ELR (cell line): ENCODE data around the gene TDRKH.
"Not testable (repeated sequence)": the region's sequence is repeated elsewhere in the genome, so short reads cannot be mapped to it uniquely, and the experiment has no call there.

ENCODE experiments used
- DNase-seq: peaks from one replicate; pipeline ENCODE4 v3.0.0-alpha.2; 2015; ENCODE audit warnings: low read depth

TDRKH gene

DNA sequence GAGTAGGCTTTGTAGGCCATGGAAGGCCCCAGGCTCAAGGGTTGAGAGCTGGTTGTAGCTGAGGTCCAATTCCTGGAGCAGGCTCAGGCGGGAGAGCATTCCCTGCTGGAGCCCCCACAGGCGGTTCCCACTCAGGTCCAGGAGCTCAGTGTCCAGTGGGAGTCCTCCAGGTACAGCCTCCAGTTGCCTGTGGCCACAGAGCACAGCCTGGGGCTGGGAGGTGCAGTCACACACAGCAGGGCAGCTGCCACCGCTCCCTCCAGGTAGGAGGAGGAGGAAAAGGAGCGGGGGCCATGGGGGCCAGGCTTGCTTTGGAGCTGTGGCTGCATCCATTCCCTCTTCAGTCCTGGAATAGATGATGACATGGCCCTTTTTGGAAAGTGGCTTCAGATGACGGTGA lies 12.1 kb upstream of the TDRKH start:
- DNase-seq = no peak

DNA sequence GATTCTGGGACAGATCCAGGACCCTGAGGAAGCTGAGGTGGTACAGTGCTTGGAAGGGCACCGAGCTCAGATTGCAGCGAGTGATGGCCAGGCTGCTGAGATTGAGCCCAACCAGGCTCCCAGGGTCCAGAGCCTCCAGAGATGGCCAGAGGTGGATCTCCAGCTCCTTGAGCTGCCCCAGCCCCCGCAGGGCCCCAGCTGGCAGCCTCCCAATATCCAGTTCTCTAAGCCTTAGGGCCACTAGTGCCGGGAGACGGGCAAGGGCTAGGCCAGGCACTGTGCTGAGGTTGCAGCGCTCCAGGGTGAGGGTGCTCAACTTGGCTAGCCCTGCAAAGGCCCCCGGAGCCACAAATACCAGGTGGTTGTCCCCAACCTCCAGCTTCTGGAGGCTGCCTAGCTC lies 11.5 kb upstream of the TDRKH start:
- DNase-seq = no peak

DNA sequence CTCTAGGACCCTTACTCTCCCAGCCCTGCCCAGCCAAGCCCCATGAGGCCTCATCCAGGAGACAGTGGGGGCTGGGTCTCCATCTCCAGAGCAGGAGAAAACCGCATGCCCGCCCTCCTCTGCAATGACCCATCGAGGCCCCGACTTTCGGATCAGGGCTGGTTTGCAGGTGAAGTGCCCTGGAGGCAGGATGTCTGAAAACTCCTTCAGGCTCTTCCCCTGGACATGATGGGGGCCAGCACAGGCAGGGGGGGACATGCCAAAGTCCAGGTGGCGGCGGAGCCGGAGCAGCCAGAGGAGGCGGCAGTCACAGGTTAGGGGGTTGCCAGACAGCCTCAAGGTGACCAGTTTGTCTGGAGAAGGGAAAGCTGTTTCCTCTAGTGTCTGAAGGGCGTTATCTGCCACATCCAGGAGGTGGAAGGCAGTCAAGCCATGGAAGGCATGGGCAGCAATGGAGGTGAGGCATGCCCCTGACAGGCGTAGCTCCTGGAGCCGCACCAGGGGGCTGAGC lies 11.1 kb upstream of the TDRKH start:
- DNase-seq = no peak

DNA sequence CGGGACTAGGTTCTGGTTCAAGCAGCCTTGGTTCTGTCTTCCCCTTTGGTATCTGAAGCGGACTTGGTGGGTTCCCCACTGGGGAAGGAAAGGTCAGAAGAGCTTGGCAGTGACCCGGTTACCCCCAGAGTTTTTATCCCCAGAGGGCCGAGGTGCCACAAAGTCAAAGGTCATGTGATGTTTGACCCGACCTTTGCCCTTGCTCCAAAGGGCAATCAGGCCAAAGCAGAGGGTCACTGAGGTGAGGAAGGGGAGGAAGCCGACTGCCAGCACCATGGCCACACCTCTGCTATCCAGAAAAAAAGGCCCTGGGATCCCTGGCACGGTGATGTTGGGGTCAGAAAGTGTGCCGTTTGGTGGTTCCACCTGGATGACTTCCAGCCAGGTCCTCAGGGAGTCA lies 10.5 kb upstream of the TDRKH start:
- no peak for DNase-seq

DNA sequence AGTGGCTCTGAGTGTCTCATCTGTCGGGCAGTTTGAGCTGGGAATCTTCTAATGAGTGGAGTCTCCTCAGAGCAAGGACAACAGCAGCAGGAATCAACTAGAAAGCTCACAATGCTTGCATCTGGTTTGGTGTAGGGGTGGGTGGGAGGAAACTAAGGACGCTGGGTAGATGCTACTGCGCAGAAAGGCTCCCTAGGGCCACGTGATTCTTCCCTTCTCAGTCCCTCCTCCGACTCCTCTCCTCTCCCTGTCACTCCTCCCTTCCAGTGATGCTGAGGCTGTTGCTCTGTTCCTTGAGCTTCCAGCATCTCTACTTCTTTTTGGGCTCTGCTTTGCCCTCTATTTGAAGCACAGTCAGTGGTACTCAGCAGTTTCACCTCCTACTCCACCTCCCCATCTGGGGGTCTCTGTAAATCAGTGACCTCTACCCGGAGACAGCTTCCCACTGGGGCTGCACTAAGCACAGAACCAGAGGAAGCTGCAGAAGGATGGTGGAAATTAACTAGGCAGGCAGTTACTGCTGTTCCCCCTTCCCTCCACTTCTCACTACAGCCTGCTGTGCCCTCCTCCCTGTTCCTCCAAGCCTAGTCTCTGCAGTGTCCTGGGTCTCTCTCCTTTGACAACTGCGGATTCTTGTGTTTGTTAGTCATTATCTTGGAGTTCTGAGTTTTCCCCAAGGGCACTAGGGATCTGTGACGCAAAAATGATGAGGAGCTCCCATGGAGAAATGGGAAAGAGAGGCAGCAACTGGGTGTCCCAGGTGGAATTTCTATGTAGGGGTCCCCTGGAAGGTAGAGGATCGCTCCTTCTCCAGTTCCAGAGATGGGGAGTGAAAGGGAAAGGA lies 9.1 kb upstream of the TDRKH start:
- peak; percentile 56 for DNase-seq

DNA sequence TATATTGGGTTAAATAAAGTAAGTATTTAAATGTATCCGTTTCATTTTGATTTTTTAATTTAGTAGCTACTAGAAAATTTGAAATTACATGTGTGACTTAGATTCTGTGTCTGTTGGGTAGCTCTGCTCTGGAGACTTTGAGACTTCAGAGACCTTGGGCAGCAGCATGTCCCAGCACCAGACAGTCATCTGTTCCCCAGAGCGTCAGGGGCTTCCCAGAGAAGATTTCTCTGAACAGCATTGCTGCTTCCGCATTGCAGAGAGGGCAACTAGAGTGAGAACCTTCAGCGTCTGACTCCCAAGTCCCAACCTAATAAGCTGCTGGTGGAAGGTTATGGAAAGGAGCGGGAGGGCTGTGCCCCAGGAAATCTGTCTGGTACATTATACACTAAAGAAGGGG lies 8.3 kb upstream of the TDRKH start:
- DNase-seq = no peak

DNA sequence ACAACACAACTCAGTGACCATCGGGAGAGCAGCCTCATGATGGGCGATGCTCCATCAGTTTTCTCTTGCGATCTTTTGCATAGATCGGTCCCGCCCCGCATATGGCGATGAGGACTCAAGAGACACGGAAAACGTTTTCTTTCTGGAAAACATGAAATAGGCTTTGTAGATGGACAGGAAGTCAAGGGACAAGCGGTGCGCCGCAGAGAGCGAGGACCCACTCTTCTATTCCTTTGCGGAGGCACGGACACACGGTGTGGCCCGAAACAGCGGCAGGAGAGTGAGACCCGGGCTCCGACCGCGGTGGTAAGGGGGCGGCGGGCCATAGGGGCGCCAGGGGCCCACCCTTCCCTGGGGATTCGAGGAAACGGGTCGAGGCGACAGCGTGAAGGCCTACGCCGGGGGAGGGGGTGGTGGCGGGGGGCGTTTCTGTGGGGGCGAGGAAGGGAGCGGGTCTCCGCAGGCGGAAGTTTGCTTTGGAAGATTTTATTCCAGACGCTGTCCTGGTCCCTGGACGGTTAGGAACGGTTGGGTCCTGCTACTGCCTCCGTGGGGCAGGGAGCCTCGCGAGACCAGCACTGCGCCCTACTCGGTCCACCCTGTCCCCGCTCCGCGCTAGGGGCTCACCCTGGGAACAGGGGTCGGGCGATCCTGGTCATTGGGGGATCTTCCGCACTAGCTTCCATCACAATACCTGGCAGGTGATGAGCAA lies 796 bp upstream of the TDRKH start:
- DNase-seq = peak; percentile 58

DNA sequence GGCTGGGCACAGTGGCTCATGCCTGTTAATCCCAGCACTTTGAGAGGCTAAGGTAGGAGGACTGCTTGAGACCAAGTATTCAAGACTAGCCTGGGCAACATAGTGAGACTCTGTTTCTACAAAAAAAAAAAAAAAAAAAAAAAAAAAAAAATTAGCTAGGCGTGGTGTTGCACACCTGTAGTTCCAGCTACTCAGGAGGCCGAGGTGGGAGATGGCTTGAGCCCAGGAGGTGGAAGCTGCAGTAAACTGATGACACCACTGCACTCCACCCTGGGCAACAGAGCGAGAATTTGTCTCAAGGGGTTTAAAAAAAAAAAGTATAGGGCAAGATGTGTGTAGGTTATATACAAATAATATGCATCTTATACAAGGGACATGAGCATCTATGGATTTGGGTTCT lies 2.6 kb downstream of the TDRKH start:
- no peak for DNase-seq

DNA sequence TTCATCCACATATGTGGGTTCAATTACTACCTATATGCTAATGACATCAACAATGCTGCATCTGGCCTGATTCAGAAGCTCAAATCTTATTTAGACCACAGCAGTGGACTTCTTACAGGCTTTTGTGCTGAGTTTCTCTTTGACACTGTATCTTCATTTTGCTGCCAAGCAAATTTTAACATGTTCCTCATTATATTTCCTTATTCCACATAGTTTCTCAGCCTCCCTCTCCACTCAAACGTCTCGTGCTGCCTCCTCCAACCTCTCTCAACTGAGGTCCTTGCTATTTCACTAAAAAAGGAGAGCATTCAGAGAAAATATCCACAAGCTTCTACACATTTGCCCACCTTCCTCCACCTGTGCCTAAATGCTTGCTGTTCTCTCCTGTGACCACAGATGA lies 6.5 kb downstream of the TDRKH start:
- no peak for DNase-seq

DNA sequence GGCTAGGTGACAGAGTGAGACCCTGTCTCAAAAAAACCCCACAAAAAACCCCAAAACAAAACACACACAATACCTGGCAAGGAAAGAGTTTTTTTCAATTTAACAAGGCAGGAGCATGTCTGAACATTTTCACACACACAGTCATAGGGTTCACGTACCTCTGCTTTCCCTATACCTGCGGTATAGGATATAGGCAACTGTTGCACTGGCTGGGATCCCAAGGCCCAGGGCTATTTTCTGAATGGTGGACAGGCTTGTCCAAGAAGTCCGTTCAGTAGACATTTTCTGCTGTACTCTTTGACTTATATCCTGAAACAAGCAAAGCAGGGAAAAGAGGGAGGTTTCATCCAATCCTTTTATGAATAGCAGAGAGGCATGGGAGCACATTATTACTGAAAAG lies 7.6 kb downstream of the TDRKH start:
- no peak for DNase-seq

DNA sequence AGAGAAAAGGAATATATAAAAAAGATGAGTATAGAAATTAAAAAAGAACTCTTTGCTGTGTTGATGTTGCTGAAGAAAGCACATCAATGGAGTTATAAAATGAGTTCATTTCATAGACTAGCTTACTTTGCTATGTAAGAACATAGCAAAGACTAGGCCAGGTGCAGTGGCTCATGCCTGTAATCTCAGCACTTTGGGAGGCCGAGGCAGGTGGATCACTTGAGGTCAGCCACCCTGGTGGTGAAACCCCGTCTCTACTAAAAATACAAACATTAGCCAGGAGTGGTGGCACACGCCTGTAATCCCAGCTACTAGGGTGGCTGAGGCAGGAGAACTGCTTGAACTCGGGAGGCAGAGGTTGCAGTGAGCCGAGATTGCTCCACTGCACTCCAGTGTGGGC lies 8.3 kb downstream of the TDRKH start:
- DNase-seq = not testable (repeated sequence)

DNA sequence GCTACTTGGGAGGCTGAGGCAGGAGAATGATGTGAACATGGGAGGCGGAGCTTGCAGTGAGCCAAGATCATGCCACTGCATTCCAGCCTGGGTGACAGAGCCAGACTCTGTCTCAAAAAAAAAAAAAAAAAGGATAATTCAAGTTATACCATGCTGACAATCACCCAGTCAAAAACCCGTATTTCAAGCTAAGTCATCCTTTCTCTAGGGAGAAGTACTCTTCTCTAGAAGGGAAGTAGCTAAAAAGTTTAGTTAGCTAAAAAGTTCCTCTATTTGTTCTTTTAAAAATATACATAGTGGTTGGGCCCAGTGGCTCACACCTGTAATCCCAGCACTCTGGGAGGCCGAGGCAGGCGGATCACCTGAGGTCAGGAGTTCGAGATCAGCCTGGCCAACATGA lies 9.6 kb downstream of the TDRKH start:
- not testable (repeated sequence) for DNase-seq

DNA sequence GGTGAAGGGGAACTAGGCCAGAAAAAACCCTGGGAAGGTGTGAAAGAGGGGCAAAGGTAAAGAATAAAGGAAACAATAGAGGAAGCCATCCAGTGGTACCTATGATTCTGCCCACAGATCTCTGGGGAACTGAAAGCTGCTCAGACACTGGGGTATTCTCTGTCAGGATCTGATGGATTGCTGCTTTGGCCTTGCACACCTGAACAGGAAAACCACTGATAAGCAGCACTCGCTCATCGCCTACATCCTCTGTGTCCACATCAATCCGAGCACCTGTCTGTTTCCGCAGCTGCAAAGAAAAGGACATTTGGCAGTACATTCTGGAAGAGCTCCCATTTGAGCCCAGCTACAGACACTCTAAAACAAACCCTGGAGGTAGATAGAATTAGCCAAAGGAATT lies 10.4 kb downstream of the TDRKH start:
- DNase-seq = no peak

DNA sequence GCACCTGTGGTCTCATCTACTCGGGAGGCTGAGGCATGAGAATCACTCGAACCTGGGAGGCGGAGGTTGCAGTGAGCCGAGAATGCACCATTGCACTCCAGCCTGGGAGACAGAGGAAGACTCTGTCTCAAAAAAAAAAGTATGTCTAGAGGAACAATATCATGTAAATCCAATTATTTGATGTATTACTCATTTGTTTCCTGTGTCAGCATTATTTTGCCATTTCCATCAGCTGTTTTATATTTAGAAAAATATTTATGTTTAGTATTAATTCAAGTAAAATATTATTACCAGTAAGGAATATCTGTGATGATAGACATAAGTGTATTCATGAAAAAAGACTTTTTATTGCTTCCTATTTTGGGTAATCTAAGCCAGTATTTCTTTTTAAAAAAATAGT lies 13.0 kb downstream of the TDRKH start:
- DNase-seq = no peak

DNA sequence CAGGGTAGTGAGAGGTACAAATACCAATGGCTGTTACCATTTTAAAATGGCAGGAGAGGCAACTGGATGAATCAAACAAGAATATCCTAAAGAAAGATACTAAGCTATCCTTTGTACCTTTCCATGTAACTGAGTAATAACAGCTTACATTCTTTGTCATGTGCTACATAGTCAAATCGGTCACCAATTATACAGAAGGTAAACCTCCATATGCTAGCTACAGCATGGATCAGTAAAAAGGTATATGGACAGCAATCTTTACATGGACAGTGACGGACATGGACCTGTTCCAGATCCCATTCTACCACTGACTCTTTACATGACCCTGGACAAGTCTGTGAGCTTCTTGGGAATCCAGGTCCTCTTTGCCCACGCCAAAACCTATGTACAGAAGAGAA lies 13.6 kb downstream of the TDRKH start:
- DNase-seq = no peak

DNA sequence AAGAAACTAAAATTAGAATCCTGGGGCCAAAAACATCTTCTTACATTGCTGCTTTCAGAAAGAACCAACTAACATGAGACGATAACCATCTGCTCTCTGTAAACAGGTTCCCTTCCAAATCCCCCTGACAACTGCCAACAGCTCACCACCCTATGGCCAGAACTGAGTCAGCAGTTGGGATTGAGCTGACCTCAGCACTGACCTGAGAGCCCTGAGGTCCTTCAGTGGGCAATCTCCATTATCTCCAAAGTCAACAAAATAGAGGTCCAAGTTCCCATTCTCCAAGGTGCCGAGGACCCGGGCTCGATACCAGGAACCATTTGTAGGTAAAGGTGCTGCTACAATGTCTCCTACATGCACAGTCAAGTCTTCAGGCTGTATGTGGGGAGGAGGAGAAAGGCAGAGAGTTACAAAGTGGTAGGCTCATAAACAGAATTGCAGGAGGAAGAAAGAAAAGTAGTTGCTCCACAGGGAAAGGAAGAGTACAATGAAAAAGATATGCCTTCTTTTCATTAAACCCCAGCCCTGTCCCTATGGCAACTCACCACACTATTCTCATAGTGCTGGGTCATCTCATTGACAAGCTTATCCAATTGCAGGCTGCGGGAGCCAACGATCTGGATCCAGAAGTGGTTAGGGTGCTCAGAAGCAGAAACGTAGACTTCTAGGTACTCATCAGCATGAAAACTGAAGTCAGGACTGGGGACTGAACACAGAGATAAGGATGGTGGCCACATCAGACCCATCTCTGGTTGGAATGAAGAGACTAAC lies 14.2 kb downstream of the TDRKH start:
- DNase-seq = no peak

DNA sequence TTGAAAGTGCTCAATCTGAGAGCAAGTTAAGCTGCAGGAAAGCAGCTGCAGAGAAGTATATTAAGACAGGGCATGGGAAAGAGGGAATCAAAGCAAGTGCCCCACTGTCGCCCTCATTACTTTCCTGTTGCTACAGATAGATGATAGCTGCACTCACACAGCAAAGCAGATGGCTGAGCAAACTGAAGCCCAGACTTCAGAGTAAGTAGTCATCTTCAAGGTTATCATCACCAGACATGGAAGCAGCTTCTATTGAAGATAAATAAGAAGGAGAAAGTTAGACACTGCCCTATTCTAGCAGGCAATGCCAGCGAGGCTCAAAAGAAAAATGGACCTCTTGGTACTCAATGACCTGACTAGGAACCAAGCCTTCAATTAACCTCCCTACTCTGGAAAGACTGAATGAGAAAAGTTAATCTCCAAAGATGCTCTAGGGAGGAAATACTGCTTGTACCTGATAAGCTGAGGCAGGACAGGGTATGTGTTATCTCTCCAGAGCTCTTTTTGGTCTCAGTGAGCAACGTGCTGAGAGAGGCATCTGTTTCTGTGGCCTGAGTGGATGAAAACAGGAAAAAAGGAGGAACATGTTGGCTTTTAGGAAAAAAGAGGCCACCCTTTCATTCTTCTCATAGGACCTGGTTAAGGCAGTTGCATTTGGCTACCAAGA lies 15.9 kb downstream of the TDRKH start:
- DNase-seq = no peak

DNA sequence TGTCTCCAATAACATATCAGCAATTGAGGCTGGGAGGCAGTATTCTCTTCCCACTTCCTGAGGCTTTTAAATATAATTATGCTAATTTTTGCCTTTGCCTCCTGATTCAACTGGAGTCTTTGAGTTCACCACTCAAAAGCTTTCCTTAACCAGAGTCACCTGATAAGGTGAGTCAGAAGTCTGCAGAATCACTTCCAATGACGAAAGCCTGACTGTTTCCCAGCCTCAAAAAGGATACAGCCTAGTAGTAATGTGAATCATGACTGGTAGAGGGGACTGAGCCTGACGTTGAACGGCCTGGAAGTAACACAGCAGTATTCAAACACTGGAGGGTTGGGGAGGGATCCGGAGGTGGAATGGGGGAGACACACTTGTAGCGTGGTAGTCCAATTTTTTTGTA lies 16.6 kb downstream of the TDRKH start:
- peak; percentile 90 for DNase-seq

DNA sequence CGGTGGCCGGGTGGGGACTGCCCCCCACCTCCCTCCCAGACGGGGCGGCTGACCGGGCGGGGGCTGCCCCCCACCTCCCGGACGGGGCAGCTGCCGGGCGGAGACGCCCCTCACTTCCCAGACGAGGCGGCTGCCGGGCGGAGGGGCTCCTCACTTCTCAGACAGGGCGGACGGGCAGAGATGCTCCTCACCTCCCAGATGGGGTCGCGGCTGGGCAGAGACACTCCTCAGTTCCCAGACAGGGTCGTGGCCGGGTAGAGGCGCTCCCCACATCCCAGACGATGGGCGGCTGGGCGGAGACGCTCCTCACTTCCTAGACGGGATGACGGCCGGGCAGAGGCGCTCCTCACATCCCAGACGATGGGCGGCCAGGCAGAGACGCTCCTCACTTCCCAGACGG lies 21.0 kb downstream of the TDRKH start:
- DNase-seq = not testable (repeated sequence)

DNA sequence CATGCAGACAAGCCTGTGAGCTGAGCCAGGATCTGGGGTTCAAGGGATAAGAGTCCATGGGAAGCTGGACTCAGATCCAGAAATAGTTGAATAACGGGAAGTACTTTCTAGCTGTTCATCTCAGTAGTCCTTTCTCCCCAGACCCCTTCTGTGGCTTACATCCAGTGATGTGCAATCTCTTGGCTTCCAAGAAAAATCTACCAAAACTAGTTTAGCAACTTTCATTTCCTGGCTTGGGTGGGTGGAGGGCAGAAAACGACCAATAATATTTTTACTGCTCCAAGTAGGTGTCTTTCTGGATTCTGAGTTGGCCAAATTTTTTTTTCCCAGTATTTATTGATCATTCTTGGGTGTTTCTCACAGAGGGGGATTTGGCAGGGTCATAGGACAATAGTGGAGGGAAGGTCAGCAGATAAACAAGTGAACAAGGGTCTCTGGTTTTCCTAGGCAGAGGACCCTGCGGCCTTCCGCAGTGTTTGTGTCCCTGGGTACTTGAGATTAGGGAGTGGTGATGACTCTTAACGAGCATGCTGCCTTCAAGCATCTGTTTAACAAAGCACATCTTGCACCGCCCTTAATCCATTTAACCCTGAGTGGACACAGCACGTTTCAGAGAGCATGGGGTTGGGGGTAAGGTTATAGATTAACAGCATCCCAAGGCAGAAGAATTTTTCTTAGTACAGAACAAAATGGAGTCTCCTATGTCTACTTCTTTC lies 21.8 kb downstream of the TDRKH start:
- not testable (repeated sequence) for DNase-seq

DNA sequence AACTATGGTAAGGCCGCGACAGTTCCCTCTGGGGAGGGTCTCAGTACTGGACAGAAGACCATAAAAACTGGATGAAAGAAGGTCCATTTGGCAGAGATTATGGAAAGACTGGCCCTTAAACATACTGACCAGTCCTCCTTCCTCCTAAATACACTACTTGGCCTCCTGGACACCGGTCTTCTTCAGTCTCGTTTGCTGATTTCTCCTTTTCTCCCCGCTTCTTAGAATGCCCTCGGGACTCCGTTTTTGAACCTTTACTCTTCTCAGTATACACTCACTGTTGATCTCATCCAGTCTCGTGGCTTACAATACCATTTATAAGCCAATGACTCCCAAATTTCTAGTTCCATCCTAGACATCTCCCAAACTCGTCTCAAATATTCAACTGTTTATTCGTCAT lies 26.3 kb downstream of the TDRKH start:
- DNase-seq = peak; percentile 26
